MG63 (cell line): ENCODE measurements around the gene WNT7A. TPM values are rescaled to one million over a fixed set of nuclear protein-coding genes. Genes with fewer than 3 reads are reported as not detected.

Source experiments
- DNase-seq: peaks from one replicate; pipeline ENCODE4 v3.0.0-alpha.2; 2020
- H3K27me3 ChIP-seq: fragments of 250-450 bp; sonication (Bioruptor Pico); 2 replicates; pipeline ENCODE4 v1.5.1; 2020; ENCODE audit warnings: mild to moderate bottlenecking, moderate library complexity
- H3K36me3 ChIP-seq: fragments of 250-450 bp; sonication (Bioruptor Pico); 2 replicates; pipeline ENCODE4 v1.5.1; 2020; ENCODE audit warnings: mild to moderate bottlenecking, moderate library complexity
- H3K4me3 ChIP-seq: fragments of 250-450 bp; sonication (Bioruptor Pico); 2 replicates; pipeline ENCODE4 v1.5.1; 2020; ENCODE audit warnings: mild to moderate bottlenecking, moderate library complexity
- H3K9me3 ChIP-seq: fragments of 250-450 bp; sonication (Bioruptor Pico); 2 replicates; pipeline ENCODE4 v1.5.1; 2020; ENCODE audit warnings: mild to moderate bottlenecking, moderate library complexity
- total RNA-seq: library from RNA; depleted of rRNA; stranded (reverse); fragments of >200 nt; shearing (Covaris generic); gene quantifications from 2 replicates; pipeline ENCODE4 v1.2.3, GENCODE V29; 2014; ENCODE audit warnings: low replicate concordance

WNT7A gene
- total RNA-seq, 1 experiment from 2014 or later: not detected

DNA sequence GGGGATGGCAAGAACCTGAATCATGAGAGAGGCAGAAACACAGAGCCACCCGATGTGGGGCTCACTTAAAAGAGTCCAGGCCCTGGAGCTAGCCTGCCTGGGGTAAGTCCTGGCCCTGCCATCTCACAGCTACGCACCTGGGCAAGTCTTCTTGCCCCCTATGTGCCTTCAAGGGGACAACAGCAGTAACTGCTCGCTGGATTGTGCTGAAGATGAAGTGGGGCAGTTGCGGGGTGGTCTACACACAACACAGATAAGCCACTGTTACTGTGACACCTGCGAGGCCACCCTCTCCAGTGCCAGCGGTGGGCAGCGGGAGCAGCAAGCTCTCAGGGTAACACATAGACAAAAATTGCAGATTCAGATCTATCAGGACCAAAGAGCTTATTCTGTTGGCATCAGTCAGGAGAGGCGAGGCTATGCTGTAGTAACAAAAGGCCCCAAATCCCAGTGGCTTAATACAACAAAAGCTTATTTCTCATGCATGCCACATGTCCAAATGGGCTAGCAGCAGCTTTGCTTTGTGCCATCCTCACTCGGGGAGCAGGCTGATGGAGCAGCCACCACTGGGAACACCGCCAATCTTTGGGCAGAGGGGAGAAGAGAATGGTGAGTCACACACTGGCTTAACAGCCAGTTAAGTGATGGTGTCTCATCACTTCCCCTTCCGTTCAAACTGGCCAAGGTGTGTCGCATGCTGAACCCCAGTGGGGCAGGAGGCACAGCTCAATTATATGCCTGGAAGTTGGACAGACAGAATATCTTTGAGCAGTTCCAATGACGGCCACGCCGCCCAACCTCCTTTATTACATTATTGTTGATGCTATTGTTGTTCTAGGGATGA, 78.3 kb downstream of the WNT7A start:
- Histone ChIP-seq H3K27me3 (no peaks in the 10 kb centered on the region), H3K36me3 (no peaks in the 10 kb centered on the region), H3K9me3 (no peaks in the 10 kb centered on the region), H3K4me3 (no peak overlapping the region)
- DNase-seq: peak; percentile 79

DNA sequence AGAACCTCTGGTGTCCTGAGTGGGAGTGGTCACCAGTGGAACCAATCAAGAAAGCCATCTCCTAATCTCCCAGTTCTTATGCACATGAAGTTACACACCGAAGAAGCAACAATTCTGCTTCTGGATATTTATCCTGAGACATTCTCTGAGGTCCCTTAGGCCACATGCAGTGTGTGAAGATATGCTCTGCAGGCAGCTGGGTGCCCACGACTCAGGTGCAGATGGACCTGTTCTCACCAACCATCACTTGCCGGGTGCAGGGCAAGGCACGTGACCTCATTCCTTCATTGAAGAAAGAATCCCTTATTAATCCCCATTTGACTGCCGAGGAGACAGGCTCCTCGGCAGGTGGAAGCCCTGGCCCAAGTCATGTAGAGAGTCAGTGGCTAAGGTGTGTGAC, 79.8 kb downstream of the WNT7A start:
- Histone ChIP-seq H3K27me3 (no peaks in the 10 kb centered on the region), H3K9me3 (no peaks in the 10 kb centered on the region), H3K4me3 (no peak overlapping the region), H3K36me3 (no peaks in the 10 kb centered on the region)
- DNase-seq: no peak

DNA sequence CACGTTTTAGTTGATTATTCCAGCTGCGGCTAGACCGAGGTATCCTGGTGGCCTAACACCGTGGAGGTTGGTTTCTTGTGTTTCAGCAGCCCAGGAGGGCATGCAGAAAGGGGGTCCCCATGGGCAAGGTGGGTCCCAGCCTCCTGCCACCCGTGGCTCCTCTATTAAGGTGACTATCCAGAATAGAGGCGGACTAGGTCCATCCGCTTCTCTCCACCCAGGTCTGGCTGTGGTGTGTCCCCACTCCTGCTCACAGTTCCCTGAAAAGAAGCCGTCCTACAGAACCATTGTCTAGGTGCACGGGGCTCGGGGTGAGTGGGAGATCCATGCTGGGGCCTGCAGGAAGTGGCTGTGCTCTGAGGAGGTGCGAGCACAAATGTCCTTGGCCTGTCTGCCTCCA, 81.5 kb downstream of the WNT7A start:
- DNase-seq: no peak
- Histone ChIP-seq H3K27me3 (no peaks in the 10 kb centered on the region), H3K36me3 (no peaks in the 10 kb centered on the region), H3K9me3 (no peaks in the 10 kb centered on the region), H3K4me3 (no peak overlapping the region)

DNA sequence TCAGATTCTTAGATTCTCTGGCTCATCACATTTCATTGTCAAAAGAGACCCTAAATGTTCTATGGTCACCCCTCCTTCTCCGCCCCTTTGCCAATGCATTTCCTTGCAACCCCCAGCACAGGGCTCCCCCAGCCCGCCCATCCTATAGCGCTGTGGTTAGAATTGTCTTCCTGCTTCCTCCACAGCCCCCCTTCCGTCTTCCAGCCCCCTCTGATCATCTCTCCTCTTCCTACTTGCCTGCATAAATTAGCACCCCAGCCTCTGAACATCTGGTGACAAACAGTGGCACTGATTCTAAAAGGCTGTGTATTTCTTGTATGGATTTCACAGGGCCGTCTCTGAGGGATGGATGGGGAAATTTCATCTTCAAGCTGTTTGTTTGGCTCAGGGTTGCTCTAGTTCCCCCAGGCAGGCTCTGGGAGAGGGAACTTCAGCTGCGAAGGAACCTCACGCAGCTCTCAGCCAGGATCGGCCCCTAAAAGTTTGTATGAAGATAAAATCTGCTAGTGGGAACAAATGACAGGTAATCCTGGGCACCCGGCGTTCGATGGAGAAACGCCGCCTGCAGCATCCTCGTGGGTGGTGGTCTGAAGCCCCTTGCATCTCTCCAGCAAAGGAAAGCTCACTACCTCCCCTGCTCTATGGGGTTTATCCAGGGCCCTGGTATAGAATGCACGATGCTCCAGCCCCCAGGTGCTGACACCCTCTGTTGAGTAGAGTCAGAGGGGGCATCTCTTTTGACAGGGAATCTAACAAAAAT, 83.0 kb downstream of the WNT7A start:
- no peak for DNase-seq
- Histone ChIP-seq H3K9me3 (no peaks in the 10 kb centered on the region), H3K27me3 (no peaks in the 10 kb centered on the region), H3K4me3 (no peak overlapping the region), H3K36me3 (no peaks in the 10 kb centered on the region)

DNA sequence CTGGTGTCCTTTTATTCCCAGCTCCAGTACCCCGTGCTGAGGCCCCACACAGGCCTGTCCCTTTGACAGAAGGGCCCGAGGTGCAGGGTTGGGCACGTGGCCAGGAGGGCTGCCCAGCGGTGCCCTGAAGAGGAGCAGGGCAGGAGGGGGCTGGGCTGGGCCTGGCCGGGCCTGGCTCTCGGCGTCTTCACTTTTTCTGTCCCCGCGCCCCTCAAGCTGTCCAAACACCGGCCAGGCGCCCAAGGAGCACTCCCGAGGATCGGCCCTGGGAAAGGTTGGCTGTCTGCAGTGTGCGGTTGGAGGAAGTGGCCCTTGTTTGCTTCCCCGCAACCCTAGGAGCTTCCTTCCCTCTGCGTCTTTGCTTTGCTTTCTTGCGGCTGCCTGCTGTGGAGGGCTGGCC, 84.1 kb downstream of the WNT7A start:
- H3K27me3 ChIP-seq: no peaks in the 10 kb centered on the region

DNA sequence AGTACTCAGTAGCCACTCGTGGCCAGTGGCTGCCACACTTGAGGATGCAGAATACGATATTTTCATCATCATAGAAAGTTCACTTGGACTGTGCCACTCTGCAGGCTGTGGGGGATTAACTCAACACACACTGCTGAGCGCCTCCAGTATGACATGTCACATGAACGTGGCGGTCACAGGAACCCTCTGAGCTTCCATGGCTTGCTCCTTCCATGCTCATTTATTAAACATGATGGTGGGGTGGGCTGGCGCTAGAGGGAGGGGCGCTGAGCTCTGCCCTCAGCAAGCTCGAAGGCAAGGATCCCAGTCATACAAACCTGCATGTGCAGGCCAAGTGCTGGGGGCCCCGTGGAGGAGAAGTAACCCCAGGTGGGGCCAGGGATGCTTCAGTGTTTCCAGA, 85.5 kb downstream of the WNT7A start:
- no peak for DNase-seq
- Histone ChIP-seq H3K27me3 (no peaks in the 10 kb centered on the region), H3K36me3 (no peaks in the 10 kb centered on the region), H3K4me3 (no peak overlapping the region), H3K9me3 (no peaks in the 10 kb centered on the region)

More for the DNA sequence above, 84.1 kb downstream of the WNT7A start:
- DNase-seq: no peak
- Histone ChIP-seq H3K9me3 (no peaks in the 10 kb centered on the region), H3K36me3 (no peaks in the 10 kb centered on the region), H3K4me3 (no peak overlapping the region)

DNA sequence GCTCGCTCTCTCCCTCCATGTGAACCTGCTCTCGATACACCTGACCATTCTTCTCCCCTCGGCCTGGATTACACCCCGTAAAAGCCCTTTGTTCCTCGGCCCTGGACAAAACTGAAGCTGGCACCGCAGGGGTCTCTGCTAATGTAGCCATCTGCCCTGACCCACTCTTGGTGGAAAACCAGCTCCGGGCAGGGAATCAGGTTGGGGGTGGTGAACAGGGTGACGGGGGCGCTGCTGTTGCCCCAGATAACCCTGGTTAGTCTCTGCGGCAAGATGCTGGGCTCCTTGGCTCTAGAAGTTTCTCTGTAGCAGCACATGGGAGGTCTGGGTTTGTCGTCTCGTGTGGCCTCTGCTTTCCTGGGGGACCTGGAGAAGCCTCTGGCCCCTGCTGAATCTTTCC, 86.4 kb downstream of the WNT7A start:
- DNase-seq: no peak
- no peak overlapping the region for H3K4me3 ChIP-seq
- no peaks in the 10 kb centered on the region for H3K9me3 ChIP-seq

DNA sequence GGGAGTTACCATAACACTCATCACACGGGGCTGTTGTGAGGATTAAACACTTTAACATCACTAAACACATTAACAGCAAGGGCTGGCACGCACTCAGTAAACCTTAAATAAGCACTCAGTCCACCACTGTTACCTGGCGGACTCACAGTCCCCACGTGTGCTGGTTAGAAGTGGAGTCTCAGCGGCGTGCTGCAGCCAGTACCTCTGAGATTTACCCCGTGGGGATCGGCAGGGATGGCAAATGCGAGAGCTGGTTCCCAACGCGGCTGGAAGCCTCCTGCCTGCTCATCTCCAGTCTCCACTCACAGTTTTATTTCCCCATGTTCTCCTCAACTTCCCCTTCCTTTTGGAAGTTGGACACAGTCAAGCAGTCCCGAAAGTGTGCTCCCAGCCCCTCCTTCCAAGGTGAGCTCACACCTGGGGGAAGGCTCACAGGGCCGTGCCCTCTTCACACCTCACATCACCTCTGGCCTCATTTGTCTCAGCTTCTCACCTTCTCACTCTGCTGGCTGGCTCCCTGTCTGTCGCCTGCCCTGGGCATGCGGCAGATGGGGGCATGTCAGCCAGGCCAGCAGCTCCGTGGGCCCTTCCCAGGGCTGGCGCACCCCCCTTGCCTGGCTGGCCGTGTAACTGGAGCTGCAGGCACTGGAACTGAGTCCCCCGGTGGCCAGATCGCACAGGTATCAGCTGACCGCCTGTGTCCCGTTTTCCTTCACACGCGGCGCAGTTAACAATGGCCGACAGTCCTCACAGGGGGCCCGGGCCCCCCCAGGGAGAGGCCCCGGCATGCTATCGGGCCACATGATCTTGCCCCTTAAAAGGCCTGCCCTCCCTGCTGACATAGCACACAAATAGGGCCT, 87.1 kb downstream of the WNT7A start:
- H3K27me3 ChIP-seq: no peaks in the 10 kb centered on the region
- no peaks in the 10 kb centered on the region for H3K9me3 ChIP-seq
- H3K36me3 ChIP-seq: no peaks in the 10 kb centered on the region
- no peak overlapping the region for H3K4me3 ChIP-seq
- no peak for DNase-seq

More for the DNA sequence above, 86.4 kb downstream of the WNT7A start:
- Histone ChIP-seq H3K36me3 (no peaks in the 10 kb centered on the region), H3K27me3 (no peaks in the 10 kb centered on the region)

DNA sequence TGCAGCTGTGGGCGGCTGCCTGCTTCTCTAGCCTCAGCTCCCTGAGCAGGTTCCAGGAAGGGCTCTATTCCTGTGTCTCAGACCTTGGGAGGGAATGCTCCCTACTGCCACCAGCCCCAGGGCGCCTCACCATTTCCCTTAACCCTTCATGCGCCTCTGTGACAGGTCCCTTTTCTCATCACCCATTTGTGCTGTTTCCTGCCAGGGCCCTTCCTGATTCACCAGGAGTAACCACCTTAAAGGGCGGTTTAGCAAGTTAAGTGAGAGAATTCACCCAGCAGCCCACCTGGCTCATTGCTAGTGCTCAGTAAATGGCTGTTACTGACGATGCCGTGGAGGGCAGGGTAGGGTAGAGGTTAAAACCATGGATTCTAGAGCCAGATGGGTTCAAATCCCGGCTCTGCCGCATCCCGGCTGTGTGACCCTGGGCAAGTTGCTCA, 87.8 kb downstream of the WNT7A start:
- H3K9me3 ChIP-seq: no peaks in the 10 kb centered on the region
- no peaks in the 10 kb centered on the region for H3K27me3 ChIP-seq
- no peak overlapping the region for H3K4me3 ChIP-seq
- no peak for DNase-seq
- no peaks in the 10 kb centered on the region for H3K36me3 ChIP-seq

DNA sequence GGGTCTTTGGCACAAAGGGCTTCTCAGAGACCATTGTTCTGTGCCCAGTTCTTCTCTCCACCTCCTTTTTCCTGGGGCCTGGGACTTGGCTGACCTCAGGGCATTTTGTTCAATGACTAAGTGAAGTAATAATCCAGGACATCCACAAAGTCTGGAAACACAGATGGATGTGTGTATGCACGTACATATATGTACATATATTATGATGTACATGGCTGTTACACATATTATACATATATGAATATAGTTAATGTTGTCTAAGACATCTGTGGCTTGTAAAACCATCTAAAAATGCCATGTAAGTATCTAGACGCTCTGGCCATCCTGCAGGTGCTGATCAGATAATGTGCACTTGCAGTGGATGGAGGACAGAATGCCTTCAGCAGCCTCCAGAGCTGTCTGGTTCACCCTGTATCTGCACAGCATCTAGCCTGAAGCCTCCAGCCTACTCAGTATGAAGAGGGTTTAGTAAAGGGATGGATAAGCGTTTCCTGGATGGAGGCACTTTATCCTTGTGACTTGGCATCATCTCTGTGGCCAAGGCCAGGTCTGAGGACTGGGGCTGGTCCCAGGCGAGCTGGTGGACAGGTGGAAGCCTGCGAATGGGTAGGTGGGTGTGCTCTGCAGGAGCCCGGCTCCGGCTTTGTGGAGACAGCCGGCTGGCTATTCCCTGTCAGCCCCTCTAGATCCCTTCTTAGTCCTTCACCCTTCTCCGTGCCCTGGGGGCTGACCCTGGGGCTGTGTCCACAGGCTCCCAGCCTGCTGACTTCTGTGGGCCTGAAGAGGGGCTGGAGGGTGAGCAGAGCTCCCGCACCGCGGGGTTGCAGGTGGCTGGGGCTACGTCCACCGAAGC, 88.4 kb downstream of the WNT7A start:
- DNase-seq: no peak
- Histone ChIP-seq H3K9me3 (no peaks in the 10 kb centered on the region), H3K27me3 (no peaks in the 10 kb centered on the region), H3K36me3 (no peaks in the 10 kb centered on the region), H3K4me3 (no peak overlapping the region)

DNA sequence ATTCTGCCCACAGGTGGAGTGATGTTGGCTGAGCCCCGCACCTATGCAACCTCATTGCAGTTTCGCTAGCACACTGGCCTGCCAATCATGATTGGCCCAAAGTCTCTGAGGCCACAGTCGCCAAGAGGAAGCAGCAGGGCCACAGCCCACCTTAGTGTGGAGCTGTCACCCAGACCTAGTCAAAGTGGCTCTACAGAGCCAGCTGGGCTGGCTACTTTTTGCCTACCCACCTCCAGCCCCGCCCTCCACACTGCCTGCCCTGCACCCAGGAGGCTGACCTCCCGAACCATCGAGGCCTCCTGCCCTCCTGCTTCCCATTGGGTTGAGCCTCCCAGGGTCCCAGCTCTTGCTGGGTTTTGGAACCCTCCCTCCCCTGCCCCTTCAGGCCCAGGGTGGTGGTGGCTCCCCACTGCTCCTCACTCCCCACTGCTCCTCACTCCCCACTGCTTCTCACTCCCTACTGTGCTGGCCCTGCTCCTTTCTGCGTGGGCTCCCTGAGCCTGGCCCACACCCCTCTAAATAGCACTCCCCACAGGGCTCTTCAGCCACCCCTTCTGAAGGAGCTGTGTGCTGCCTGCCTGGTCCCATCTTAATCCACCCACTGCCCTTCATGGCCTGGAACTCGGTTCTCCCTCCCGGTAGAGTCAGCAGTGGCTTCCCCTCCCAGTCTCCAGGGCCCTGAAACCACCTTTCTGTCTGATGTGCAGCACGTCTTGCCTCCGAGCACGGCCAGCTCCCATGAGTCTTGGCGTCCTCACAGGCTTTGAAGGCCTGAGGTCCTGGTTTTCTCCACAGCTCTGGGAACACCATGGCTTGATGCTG, 89.3 kb downstream of the WNT7A start:
- no peak for DNase-seq
- H3K4me3 ChIP-seq: no peak overlapping the region

DNA sequence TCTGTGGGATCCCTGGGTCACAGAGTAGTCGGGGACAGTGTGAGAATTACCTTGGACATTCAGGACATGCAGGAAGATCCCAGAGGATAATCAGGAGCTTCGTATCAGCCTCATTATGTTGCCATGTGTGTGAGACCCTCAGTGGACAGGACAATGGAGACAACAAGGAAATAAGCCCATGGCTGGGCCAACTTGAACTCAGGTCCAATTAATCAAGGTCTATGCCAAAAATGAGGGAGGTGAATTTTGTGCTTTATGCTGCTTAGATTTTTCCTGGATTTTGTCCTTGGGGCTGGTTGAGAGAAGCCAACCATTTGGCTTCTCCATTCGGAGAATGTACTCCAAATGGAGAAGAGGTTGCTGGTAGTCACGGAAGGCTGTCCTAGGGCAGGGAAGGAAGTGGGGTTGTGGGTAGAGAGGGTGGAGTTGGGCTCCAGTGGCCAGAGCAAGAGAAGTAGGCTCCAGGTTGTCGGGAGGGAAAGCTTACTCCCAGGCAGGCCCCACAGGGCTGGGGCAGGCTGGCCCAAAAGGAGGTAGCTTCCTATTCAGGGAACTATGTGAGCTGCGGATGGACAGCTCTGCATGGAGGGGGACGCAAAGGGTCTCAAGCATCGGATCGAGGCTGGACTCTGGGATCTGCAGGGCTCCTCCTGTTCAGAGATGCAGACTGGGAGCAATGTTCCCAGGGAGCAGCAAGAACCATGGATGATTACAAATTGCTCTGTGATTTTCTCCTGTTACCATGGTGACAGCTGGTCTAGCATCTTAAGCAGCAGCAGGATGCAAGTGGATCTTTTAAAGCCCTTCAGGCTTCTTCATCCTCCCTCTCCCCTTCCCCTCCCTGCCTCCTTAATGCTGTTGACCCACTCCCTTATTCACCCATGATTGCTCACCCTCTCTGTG, 91.1 kb downstream of the WNT7A start:
- Histone ChIP-seq H3K9me3 (no peaks in the 10 kb centered on the region), H3K27me3 (no peaks in the 10 kb centered on the region), H3K36me3 (no peaks in the 10 kb centered on the region), H3K4me3 (no peak overlapping the region)
- DNase-seq: no peak

More for the DNA sequence above, 89.3 kb downstream of the WNT7A start:
- Histone ChIP-seq H3K27me3 (no peaks in the 10 kb centered on the region), H3K9me3 (no peaks in the 10 kb centered on the region), H3K36me3 (no peaks in the 10 kb centered on the region)

DNA sequence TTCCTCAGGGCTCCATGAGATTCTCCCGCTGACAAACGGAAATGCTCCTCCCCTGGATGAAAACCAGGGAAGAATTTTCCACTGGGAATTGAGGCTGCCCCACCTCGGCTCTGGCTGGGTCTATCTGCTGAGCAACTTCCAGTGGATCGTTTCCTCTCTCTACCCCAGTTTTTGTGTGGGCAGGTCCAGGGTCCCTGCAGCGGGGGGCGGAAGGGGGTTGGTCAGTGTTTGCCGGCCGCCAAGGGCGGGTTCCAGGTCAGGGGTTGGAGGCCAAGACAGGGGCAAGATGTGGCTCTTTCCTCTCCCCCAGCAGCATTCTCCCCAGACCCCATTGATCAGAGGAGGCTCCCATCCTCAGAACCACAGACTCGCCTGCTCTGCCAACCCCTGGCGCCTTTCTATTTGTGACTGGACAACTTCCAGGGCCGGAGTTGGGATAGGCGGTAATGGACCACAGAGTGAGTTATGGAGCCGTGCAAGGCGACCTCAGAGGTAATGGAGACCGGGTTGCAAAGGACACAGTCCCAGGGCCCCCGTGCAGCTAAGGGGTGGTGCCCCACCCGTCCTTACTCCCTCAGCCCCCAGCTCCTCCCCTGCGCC, 92.2 kb downstream of the WNT7A start:
- H3K9me3 ChIP-seq: no peaks in the 10 kb centered on the region
- no peaks in the 10 kb centered on the region for H3K36me3 ChIP-seq
- H3K27me3 ChIP-seq: no peaks in the 10 kb centered on the region
- H3K4me3 ChIP-seq: no peak overlapping the region
- DNase-seq: no peak

DNA sequence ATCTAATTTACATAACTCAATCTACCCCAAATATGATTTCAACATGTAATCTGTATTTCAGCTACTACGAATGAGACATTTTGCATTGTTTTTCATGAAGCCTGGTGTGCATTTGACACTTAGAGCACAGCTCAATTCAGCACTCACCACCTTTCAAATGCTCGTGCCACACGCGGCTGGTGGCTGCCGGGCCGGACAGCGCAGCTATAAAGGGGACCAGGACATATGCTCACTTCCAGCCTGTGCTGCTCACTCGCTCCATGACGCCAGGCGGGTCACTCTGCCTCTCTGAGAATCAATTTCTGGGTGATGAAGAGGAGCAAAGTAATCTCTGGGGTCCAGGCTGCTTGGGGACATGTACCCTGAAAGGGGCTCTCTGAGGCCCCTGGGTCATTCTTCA, 93.1 kb downstream of the WNT7A start:
- Histone ChIP-seq H3K36me3 (no peaks in the 10 kb centered on the region), H3K27me3 (no peaks in the 10 kb centered on the region), H3K9me3 (no peaks in the 10 kb centered on the region), H3K4me3 (no peak overlapping the region)
- DNase-seq: no peak
